AG08396 (cell line): Measurements from ENCODE around the gene SSNA1.

Experiments used
- DNase-seq: peaks from one replicate; pipeline ENCODE4 v3.0.0; 2012; ENCODE audit warnings: low spot score, mixed read lengths

The SSNA1 gene

GRCh38 chr9:137221506-137222111 is 33.1 kb downstream of the SSNA1 start:
- DNase-seq: no peak

- no peak for DNase-seq
Observed at GRCh38 chr9:137222190-137223077, 34.0 kb downstream of the SSNA1 start, which contains the start of gene RNF208. RNF208 (minus strand) TSS chr9:137222240; CDS start chr9:137221212, 1,028 bp downstream.

- peak; percentile 100 for DNase-seq
Observed at GRCh38 chr9:137223078-137223970, 34.8 kb downstream of the SSNA1 start.

GRCh38 chr9:137224830-137225694 is 36.6 kb downstream of the SSNA1 start, which contains the start of gene CYSRT1:
CYSRT1 (plus strand) TSS chr9:137225174; CDS start chr9:137225622, 448 bp downstream.
- DNase-seq: no peak

GRCh38 chr9:137225699-137226331 is 37.3 kb downstream of the SSNA1 start:
- DNase-seq: no peak

- no peak for DNase-seq
Observed at GRCh38 chr9:137226338-137227053, 38.0 kb downstream of the SSNA1 start.

GRCh38 chr9:137227054-137227852 is 38.8 kb downstream of the SSNA1 start, which contains the start of gene RNF224:
RNF224 (plus strand) TSS chr9:137227502; CDS start chr9:137228336, 834 bp downstream.
- peak; percentile 86 for DNase-seq

GRCh38 chr9:137227853-137228505 is 39.5 kb downstream of the SSNA1 start:
- no peak for DNase-seq

GRCh38 chr9:137228506-137228967 is 40.1 kb downstream of the SSNA1 start:
- DNase-seq: no peak

GRCh38 chr9:137228968-137229896 is 40.8 kb downstream of the SSNA1 start:
- DNase-seq: no peak

GRCh38 chr9:137229903-137230704 is 41.6 kb downstream of the SSNA1 start:
- no peak for DNase-seq

GRCh38 chr9:137230705-137231371 is 42.4 kb downstream of the SSNA1 start, which contains the start of gene SLC34A3:
SLC34A3 (plus strand) TSS chr9:137230901; CDS start chr9:137231703, 802 bp downstream.
- no peak for DNase-seq

- DNase-seq: no peak
Observed at GRCh38 chr9:137231372-137232039, 43.0 kb downstream of the SSNA1 start.

- DNase-seq: no peak
Observed at GRCh38 chr9:137232101-137232500, 43.6 kb downstream of the SSNA1 start.

- no peak for DNase-seq
Observed at GRCh38 chr9:137232510-137232909, 44.0 kb downstream of the SSNA1 start.
